H1 (cell line): Measurements from ENCODE around the gene MUC5B. TPM values are rescaled to one million over a fixed set of nuclear protein-coding genes. Genes with fewer than 3 reads are reported as not detected.

Experiments
- CTCF ChIA-PET: fragments of 300-600 bp; sonication (Branson Sonifier 250); formaldehyde crosslinking; loops from one replicate; lab custom pipeline; 2021; ENCODE audit not compliant: partially characterized antibody; lab: Charles Lee
- POLR2A ChIA-PET: fragments of 300-600 bp; sonication (Branson Sonifier 250); formaldehyde crosslinking; loops from one replicate; lab custom pipeline; 2021; ENCODE audit warnings: inconsistent platforms; ENCODE audit not compliant: partially characterized antibody; lab: Charles Lee
- DNase-seq, 2 experiments: peaks; one replicate each; pipeline versions ENCODE4 v3.0.0 to v3.0.0-alpha.2; 2010 to 2022; ENCODE audit warnings: low spot score in 2 of 2, low read depth in 1 of 2, mixed read lengths in 1 of 2
- FAIRE-seq: peaks from 2 replicates; lab custom pipeline; 2011; peaks lifted over from hg19 to GRCh38; lab: Jason Lieb, UNC
- H2AFZ ChIP-seq: 2 replicates; pipeline ENCODE4 v1.8.1; 2012; ENCODE audit warnings: low read length, inconsistent platforms
- H2AK5ac ChIP-seq: 2 replicates; pipeline ENCODE4 v1.6.1; 2013; ENCODE audit warnings: low read depth, low read length
- H2BK120ac ChIP-seq: replicated peaks from 2 replicates; pipeline ENCODE3; 2013; ENCODE audit warnings: low read depth, low read length, inconsistent platforms
- H2BK12ac ChIP-seq: 2 replicates; pipeline ENCODE4 v1.6.1; 2013; ENCODE audit warnings: low read depth, low read length
- H2BK15ac ChIP-seq: 2 replicates; pipeline ENCODE4 v1.6.1; 2013; ENCODE audit warnings: low read length
- H2BK20ac ChIP-seq: 2 replicates; pipeline ENCODE4 v1.6.1; 2013; ENCODE audit warnings: low read length
- H2BK5ac ChIP-seq: 2 replicates; pipeline ENCODE4 v1.6.1; 2013; ENCODE audit warnings: low read depth, low read length
- H3K14ac ChIP-seq: 2 replicates; pipeline ENCODE4 v1.6.1; 2013; ENCODE audit warnings: inconsistent platforms; ENCODE audit not compliant: insufficient read length
- H3K18ac ChIP-seq: 2 replicates; pipeline ENCODE4 v1.6.1; 2013; ENCODE audit warnings: low read length; ENCODE audit errors: extremely low read depth
- H3K23ac ChIP-seq: 2 replicates; pipeline ENCODE4 v1.6.1; 2013; ENCODE audit warnings: inconsistent platforms; ENCODE audit not compliant: insufficient read length
- H3K23me2 ChIP-seq: 2 replicates; pipeline ENCODE4 v1.6.1; 2013; ENCODE audit warnings: low read depth, low read length
- H3K27ac ChIP-seq: 2 replicates; pipeline ENCODE4 v1.6.1; 2011; ENCODE audit warnings: low read depth, low read length, inconsistent platforms
- H3K27me3 ChIP-seq, 4 experiments: replicated peaks in 1 of 4; 1 replicate in 1 of 4; 2 replicates in 3 of 4; pipeline versions ENCODE4 v1.6.1 to v1.8.1; 2011 to 2013; ENCODE audit warnings: low read length in 3 of 4, mild to moderate bottlenecking in 3 of 4, inconsistent platforms in 2 of 4, mixed read lengths in 2 of 4, moderate library complexity in 1 of 4; ENCODE audit not compliant: control insufficient read depth in 3 of 4, insufficient read depth in 3 of 4; ENCODE audit errors: extremely low read depth in 1 of 4
- H3K36me3 ChIP-seq, 4 experiments: 2 replicates each; pipeline versions ENCODE4 v1.6.1 to v1.8.1; 2011 to 2013; ENCODE audit warnings: mild to moderate bottlenecking in 4 of 4, low read length in 3 of 4, moderate library complexity in 2 of 4, control low read depth in 1 of 4, inconsistent platforms in 1 of 4; ENCODE audit not compliant: insufficient read depth in 4 of 4, control insufficient read depth in 2 of 4
- H3K4ac ChIP-seq: replicated peaks from 2 replicates; pipeline ENCODE3; 2013; ENCODE audit warnings: low read length, low read depth, mixed read lengths, inconsistent platforms; ENCODE audit not compliant: insufficient read length
- H3K4me1 ChIP-seq, 4 experiments: replicated peaks in 1 of 4; 1 replicate in 1 of 4; 2 replicates in 3 of 4; pipeline versions ENCODE4 v1.6.1 to v1.8.1; 2011 to 2013; ENCODE audit warnings: low read length in 3 of 4, inconsistent platforms in 2 of 4, mixed read lengths in 1 of 4; ENCODE audit not compliant: insufficient read depth in 4 of 4, control insufficient read depth in 3 of 4
- H3K4me2 ChIP-seq, 2 experiments: 2 replicates each; pipeline versions ENCODE4 v1.6.1 to v1.8.1; 2011 to 2013; ENCODE audit warnings: low read depth in 2 of 2, low read length in 2 of 2, control low read depth in 1 of 2, inconsistent platforms in 1 of 2, mild to moderate bottlenecking in 1 of 2; ENCODE audit not compliant: insufficient read depth in 1 of 2
- H3K4me3 ChIP-seq, 4 experiments: fragments of 200-600, 300-600 bp in 1 of 4; sonication (generic), shearing (Covaris generic), sonication (Bioruptor Twin) in 1 of 4; 2 replicates each; pipeline versions ENCODE4 v1.5.1 to v1.8.1; 2011 to 2016; ENCODE audit warnings: low read length in 4 of 4, low read depth in 3 of 4, control low read depth in 2 of 4, inconsistent platforms in 2 of 4, mild to moderate bottlenecking in 2 of 4, mixed read lengths in 1 of 4, moderate library complexity in 1 of 4; ENCODE audit not compliant: insufficient read depth in 2 of 4; ENCODE audit errors: extremely low read depth in 1 of 4
- H3K56ac ChIP-seq: replicated peaks from 2 replicates; pipeline ENCODE3; 2013; ENCODE audit warnings: low read depth, mild to moderate bottlenecking, mixed read lengths, low read length, inconsistent platforms; ENCODE audit not compliant: insufficient read length
- H3K79me1 ChIP-seq: 2 replicates; pipeline ENCODE4 v1.6.1; 2013; ENCODE audit warnings: low read depth, low read length, control low read depth
- H3K79me2 ChIP-seq, 2 experiments: 2 replicates each; pipeline versions ENCODE4 v1.6.1 to v1.8.1; 2012 to 2013; ENCODE audit warnings: low read length in 2 of 2, mild to moderate bottlenecking in 2 of 2, inconsistent platforms in 1 of 2; ENCODE audit not compliant: insufficient read depth in 2 of 2, control insufficient read depth in 1 of 2
- H3K9ac ChIP-seq, 4 experiments: replicated peaks in 1 of 4; 1 replicate in 1 of 4; 2 replicates in 3 of 4; pipeline versions ENCODE4 v1.6.1 to v1.8.1; 2011 to 2013; ENCODE audit warnings: low read depth in 3 of 4, low read length in 3 of 4, control low read depth in 2 of 4, mild to moderate bottlenecking in 2 of 4, moderate library complexity in 2 of 4, inconsistent platforms in 1 of 4; ENCODE audit errors: extremely low read depth in 1 of 4
- H3K9me3 ChIP-seq, 2 experiments: 2 replicates each; pipeline versions ENCODE4 v1.6.1 to v1.8.1; 2012 to 2013; ENCODE audit warnings: mild to moderate bottlenecking in 2 of 2, moderate library complexity in 2 of 2, control low read depth in 1 of 2, inconsistent platforms in 1 of 2, low read depth in 1 of 2, low read length in 1 of 2, mixed read lengths in 1 of 2; ENCODE audit not compliant: insufficient read depth in 2 of 2
- H4K20me1 ChIP-seq, 2 experiments: replicated peaks in 1 of 2; 2 replicates each; pipeline versions ENCODE3 to v1.8.1; 2011 to 2013; ENCODE audit warnings: inconsistent platforms in 2 of 2, low read length in 2 of 2, mild to moderate bottlenecking in 1 of 2; ENCODE audit not compliant: insufficient read depth in 2 of 2, control insufficient read depth in 1 of 2
- H4K5ac ChIP-seq: 2 replicates; pipeline ENCODE4 v1.6.1; 2013; ENCODE audit warnings: low read length, low read depth, mixed read lengths, inconsistent platforms; ENCODE audit not compliant: insufficient read length
- H4K8ac ChIP-seq: 2 replicates; pipeline ENCODE4 v1.8.0; 2013; ENCODE audit warnings: mild to moderate bottlenecking, moderate library complexity, low read length, inconsistent platforms; ENCODE audit not compliant: insufficient read depth; ENCODE audit errors: extremely low read depth
- H4K91ac ChIP-seq: replicated peaks from 2 replicates; pipeline ENCODE3; 2013; ENCODE audit warnings: low read length, mixed read lengths, inconsistent platforms; ENCODE audit not compliant: insufficient read length
- CREB1 ChIP-seq: IDR thresholded peaks from 2 replicates; pipeline ENCODE4 v1.6.1; 2012; ENCODE audit warnings: inconsistent platforms
- GABPA ChIP-seq: IDR thresholded peaks from 2 replicates; pipeline ENCODE4 v1.6.1; 2011; ENCODE audit warnings: mild to moderate bottlenecking, low read length, moderate library complexity, borderline replicate concordance; ENCODE audit not compliant: insufficient read depth
- KDM1A ChIP-seq: fragments of 200-600, 300-600 bp; sonication (generic); IDR thresholded peaks from 2 replicates; pipeline ENCODE4 v1.7.1; 2016; ENCODE audit warnings: mild to moderate bottlenecking, low read length, borderline replicate concordance
- RXRA ChIP-seq: IDR thresholded peaks from 2 replicates; pipeline ENCODE4 v1.6.1; 2011; ENCODE audit warnings: low read depth, mild to moderate bottlenecking, low read length, moderate library complexity; ENCODE audit not compliant: insufficient read depth
- SRF ChIP-seq: IDR thresholded peaks from 2 replicates; pipeline ENCODE4 v1.6.1; 2011; ENCODE audit warnings: mild to moderate bottlenecking, low read depth, low read length, moderate library complexity
- YY1 ChIP-seq: IDR thresholded peaks from 2 replicates; pipeline ENCODE4 v1.6.1; 2011; ENCODE audit warnings: low read depth, mild to moderate bottlenecking, low read length
- WGBS, 2 experiments: shearing (Covaris generic) in 1 of 2; methylation state at CpG; one replicate each; pipeline versions ENCODE4 v1.1.6 to v1.1.7; 2013 to 2015; ENCODE audit warnings: low lambda C conversion rate in 2 of 2, mixed read lengths in 2 of 2, inconsistent platforms in 1 of 2, low coverage in 1 of 2, missing lambda C conversion rate in 1 of 2; ENCODE audit not compliant: insufficient replicate concordance in 2 of 2, insufficient coverage in 1 of 2, insufficient read length in 1 of 2; ENCODE audit errors: extremely low coverage in 1 of 2, missing lambda C conversion rate in 1 of 2; 5-methylcytosine and 5-hydroxymethylcytosine counted together
- polyA plus RNA-seq, 7 experiments: library from polyadenylated mRNA; depleted of rRNA in 3 of 7; stranded (reverse) in 5 of 7; unstranded in 2 of 7; fragments of >200 nt in 5 of 7; fragments of 200-250 nt in 2 of 7; gene quantifications; 1 replicate in 5 of 7; 2 replicates in 1 of 7; 4 replicates in 1 of 7; pipeline versions ENCODE4 v1.2.1 to v1.2.3, GENCODE V29; 2011 to 2013; ENCODE audit warnings: missing spikeins in 2 of 7, mixed read lengths in 2 of 7
- total RNA-seq: library from RNA; stranded (reverse); fragmentation: NEBNext Ultra II Directional; extraction: Animal tissue kit (Norgen Biotek cat#: 25700); gene quantifications from 2 replicates; pipeline ENCODE4 v1.2.1, GENCODE V29; 2021
- TF ChIP-seq, protein P1 (sequence below): IDR thresholded peaks from 2 replicates; pipeline ENCODE4 v1.6.1; 2012; ENCODE audit warnings: inconsistent platforms

MUC5B gene
- total and polyA plus RNA-seq, 2 of the 8 experiments (the other 6 are each of a cell fraction or from before 2014, with no cell fraction given) = 0.02 to 0.03 TPM

DNA sequence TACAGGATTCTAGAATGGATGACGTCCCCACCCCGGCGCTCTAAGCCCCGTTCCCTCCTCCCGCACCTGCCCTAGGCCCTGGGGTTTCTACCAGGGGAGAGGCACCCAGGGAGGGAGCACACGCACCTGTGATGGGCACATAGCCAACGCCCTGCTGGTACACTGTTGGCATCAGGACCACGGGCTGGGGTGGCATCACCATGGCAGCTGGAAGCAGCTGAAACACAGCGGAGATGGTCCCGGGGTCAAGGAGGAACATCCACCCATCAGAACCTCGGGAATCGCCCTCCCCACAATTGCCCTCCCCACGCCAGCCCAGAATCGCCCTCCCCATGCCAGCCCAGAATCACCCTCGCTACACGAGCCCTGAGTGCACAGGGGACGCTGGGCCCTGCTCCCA lies 63.0 kb downstream of the MUC5B start:
- Histone ChIP-seq H2AK5ac (no peak overlapping the region), H4K20me1 (peaks cover 3 to 7% of the 10 kb centered on the region in 2 experiments), H3K23ac (no peak overlapping the region), H2BK5ac (no peak overlapping the region), H2BK12ac (no peak overlapping the region), H3K79me1 (no peaks in the 10 kb centered on the region; the same call in 1 of the 2 replicates), H4K8ac (no peak overlapping the region), H3K56ac (no peak overlapping the region), H3K23me2 (no peaks in the 10 kb centered on the region), H3K4me2 (no peak overlapping the region), H2BK120ac (no peak overlapping the region), H3K79me2 (no peaks in the 10 kb centered on the region), H2BK20ac (no peak overlapping the region), H3K4me3 (no peak overlapping the region), H2AFZ (no peak overlapping the region), H3K9ac (no peak overlapping the region), H3K9me3 (no peaks in the 10 kb centered on the region; a peak in 1 of 4 replicates), H3K27ac (no peak overlapping the region), H3K18ac (no peak overlapping the region), H2BK15ac (no peak overlapping the region), H3K4ac (no peak overlapping the region), H4K5ac (no peak overlapping the region), H4K91ac (no peak overlapping the region), H3K14ac (no peak overlapping the region), H3K36me3 (peaks cover 3 to 29% (median 15%) of the 10 kb centered on the region in 4 experiments; a peak in 7 of 8 replicates), H3K27me3 (no peaks in the 10 kb centered on the region), H3K4me1 (no peaks in the 10 kb centered on the region; a peak in 1 of 7 replicates)
- no peak for FAIRE-seq
- ChIA-PET POLR2A (no interaction called here), CTCF (no interaction called here)
- DNase-seq = no peak
- TF ChIP-seq, protein P1, sequence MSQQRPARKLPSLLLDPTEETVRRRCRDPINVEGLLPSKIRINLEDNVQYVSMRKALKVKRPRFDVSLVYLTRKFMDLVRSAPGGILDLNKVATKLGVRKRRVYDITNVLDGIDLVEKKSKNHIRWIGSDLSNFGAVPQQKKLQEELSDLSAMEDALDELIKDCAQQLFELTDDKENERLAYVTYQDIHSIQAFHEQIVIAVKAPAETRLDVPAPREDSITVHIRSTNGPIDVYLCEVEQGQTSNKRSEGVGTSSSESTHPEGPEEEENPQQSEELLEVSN = no peak
- TF ChIP-seq YY1 (no peak), GABPA (no peak), KDM1A (no peak), RXRA (no peak), CREB1 (no peak), SRF (no peak)
- 97% methylated on average over 12 of the region's 17 CpGs; no CpG with 5 or more reads in 1 of the 2 experiments for WGBS, 2 experiments
